OCI-LY7 (cell line): Measurements from ENCODE around the gene GAPDH. TPM values are rescaled to one million over a fixed set of nuclear protein-coding genes. Genes with fewer than 3 reads are reported as not detected.
"Not testable (repeated sequence)": the region's sequence is repeated elsewhere in the genome, so short reads cannot be mapped to it uniquely, and the experiment has no call there.

Experiments
- BruUV-seq: library from RNA; stranded (reverse); fragments of 400-500 nt; replicated peaks from 2 replicates; lab custom pipeline; 2021; lab: Mats Ljungman, UMichigan
- CTCF ChIA-PET: fragments of 300-600 bp; sonication (Branson Sonifier 250); formaldehyde crosslinking; loops from one replicate; lab custom pipeline; 2022; ENCODE audit warnings: antibody characterized with exemption; ENCODE audit not compliant: unreplicated experiment; lab: Charles Lee
- POLR2A ChIA-PET: fragments of 300-600 bp; sonication (Branson Sonifier 250); formaldehyde crosslinking; loops from one replicate; lab custom pipeline; 2022; ENCODE audit warnings: antibody characterized with exemption; lab: Charles Lee
- DNase-seq: peaks from one replicate; pipeline ENCODE4 v3.0.0-alpha.2; 2015; ENCODE audit warnings: low spot score
- H2AFZ ChIP-seq: fragments of 200-600 bp; sonication (generic), shearing (Covaris generic); 2 replicates; pipeline ENCODE4 v1.6.1; 2014; ENCODE audit warnings: mild to moderate bottlenecking, antibody characterized with exemption, low read length, moderate library complexity
- H3K27ac ChIP-seq: fragments of 200-600 bp; sonication (generic); 2 replicates; pipeline ENCODE4 v1.5.1; 2014; ENCODE audit warnings: mixed run types, low read depth, mild to moderate bottlenecking, moderate library complexity, low read length, inconsistent platforms; ENCODE audit not compliant: poor library complexity, severe bottlenecking
- H3K36me3 ChIP-seq: fragments of 200-600 bp; sonication (generic); 2 replicates; pipeline ENCODE4 v1.6.1; 2014; ENCODE audit warnings: mild to moderate bottlenecking, antibody characterized with exemption, low read length, moderate library complexity, mixed read lengths; ENCODE audit not compliant: insufficient read depth
- H3K4me1 ChIP-seq: fragments of 200-600 bp; sonication (generic); 2 replicates; pipeline ENCODE4 v1.5.1; 2014; ENCODE audit warnings: mild to moderate bottlenecking, low read length; ENCODE audit not compliant: insufficient read depth, poor library complexity, severe bottlenecking
- H3K4me2 ChIP-seq: fragments of 200-600 bp; sonication (generic); 2 replicates; pipeline ENCODE4 v1.6.1; 2014; ENCODE audit warnings: mild to moderate bottlenecking, low read length
- H3K4me3 ChIP-seq: fragments of 200-600 bp; sonication (generic); 2 replicates; pipeline ENCODE4 v1.5.1; 2014; ENCODE audit warnings: mild to moderate bottlenecking, low read depth, low read length; ENCODE audit not compliant: poor library complexity, severe bottlenecking
- H3K79me2 ChIP-seq: fragments of 200-600 bp; sonication (generic); 2 replicates; pipeline ENCODE4 v1.6.1; 2016; ENCODE audit warnings: low read depth, mild to moderate bottlenecking, low read length, moderate library complexity, mixed read lengths; ENCODE audit not compliant: insufficient read depth
- H3K9me2 ChIP-seq: fragments of 200-600 bp; sonication (generic); 2 replicates; pipeline ENCODE4 v1.6.1; 2016; ENCODE audit warnings: mild to moderate bottlenecking, low read length, mixed read lengths; ENCODE audit not compliant: insufficient read depth
- H3K9me3 ChIP-seq: fragments of 200-600 bp; sonication (generic); 2 replicates; pipeline ENCODE4 v1.6.1; 2014; ENCODE audit warnings: mild to moderate bottlenecking, mixed run types, low read length, mixed read lengths
- H4K20me1 ChIP-seq: fragments of 200-600 bp; sonication (generic); 2 replicates; pipeline ENCODE4 v1.6.1; 2014; ENCODE audit warnings: mild to moderate bottlenecking, antibody characterized with exemption, low read length, moderate library complexity, mixed read lengths; ENCODE audit not compliant: insufficient read depth
- EZH2phosphoT487 ChIP-seq: fragments of 200-600 bp; sonication (generic); IDR thresholded peaks from 2 replicates; pipeline ENCODE4 v1.6.1; 2018; ENCODE audit warnings: low read depth, borderline replicate concordance, mild to moderate bottlenecking, mixed run types, antibody characterized with exemption, low read length, moderate library complexity, mixed read lengths
- intact Hi-C: fragments of 100-400 bp; cut with micrococcal nuclease; formaldehyde crosslinking; loops from one replicate; pipeline ENCODE4 v1.10.0; 2022; ENCODE audit not compliant: unreplicated experiment
- total RNA-seq, 2 experiments: library from RNA; depleted of rRNA in 1 of 2; stranded (reverse); fragments of >200 nt in 1 of 2; shearing (Covaris generic) in 1 of 2; gene quantifications; 2 replicates each; pipeline ENCODE4 v1.2.3, GENCODE V29; 2014 to 2022
- TF ChIP-seq, protein P1 (sequence below): fragments of 200-600 bp; sonication (generic); conservative IDR thresholded peaks from 2 replicates; pipeline ENCODE4 v1.5.1; 2014; ENCODE audit warnings: mild to moderate bottlenecking, antibody characterized with exemption, low read length, moderate library complexity, mixed read lengths

GAPDH gene
- total RNA-seq, 2 experiments from 2014 or later, result 3,801 to 4,502 TPM

DNA sequence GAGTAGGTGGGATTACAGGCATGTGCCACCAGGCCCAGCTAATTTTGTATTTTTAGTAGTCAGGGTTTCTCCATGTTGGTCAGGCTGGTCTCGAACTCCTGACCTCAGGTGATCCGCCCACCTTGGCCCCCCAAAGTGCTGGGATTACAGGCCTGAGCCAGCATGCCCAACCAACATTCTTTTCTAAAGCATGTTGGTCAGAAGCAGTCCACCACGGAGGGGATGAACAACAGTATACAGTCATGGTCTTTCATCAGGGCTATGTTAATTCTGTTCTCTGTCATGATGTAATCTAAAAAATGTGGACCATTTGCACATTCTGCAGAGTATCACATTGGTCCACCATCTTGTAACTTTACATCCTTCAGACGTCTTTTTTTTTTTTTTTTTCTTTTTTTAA, 44.9 kb upstream of the GAPDH start:
- intact Hi-C loops, result no loop called here
- peaks cover 10% of the 10 kb centered on the region for H3K4me1 ChIP-seq
- H3K79me2 ChIP-seq, result peaks cover 19% of the 10 kb centered on the region
- no peak overlapping the region for H3K4me2 ChIP-seq
- DNase-seq, result no peak
- H3K27ac ChIP-seq, result no peak overlapping the region
- H4K20me1 ChIP-seq, result no peaks in the 10 kb centered on the region
- H3K9me2 ChIP-seq, result no peaks in the 10 kb centered on the region
- no peak overlapping the region for H2AFZ ChIP-seq
- H3K36me3 ChIP-seq, result peaks cover 25% of the 10 kb centered on the region
- no peak overlapping the region for H3K4me3 ChIP-seq
- CTCF ChIA-PET, result no interaction called here
- H3K9me3 ChIP-seq, result no peaks in the 10 kb centered on the region
- POLR2A ChIA-PET, result interaction anchor here (0.7 to 1.8 kb wide), 6 partner anchors 24 to 248 kb away, joined by 3 to 6 read pairs (median 4); no protein-coding TSS in a partner anchor
- no TSS peak for BruUV-seq
- TF ChIP-seq, protein P1, sequence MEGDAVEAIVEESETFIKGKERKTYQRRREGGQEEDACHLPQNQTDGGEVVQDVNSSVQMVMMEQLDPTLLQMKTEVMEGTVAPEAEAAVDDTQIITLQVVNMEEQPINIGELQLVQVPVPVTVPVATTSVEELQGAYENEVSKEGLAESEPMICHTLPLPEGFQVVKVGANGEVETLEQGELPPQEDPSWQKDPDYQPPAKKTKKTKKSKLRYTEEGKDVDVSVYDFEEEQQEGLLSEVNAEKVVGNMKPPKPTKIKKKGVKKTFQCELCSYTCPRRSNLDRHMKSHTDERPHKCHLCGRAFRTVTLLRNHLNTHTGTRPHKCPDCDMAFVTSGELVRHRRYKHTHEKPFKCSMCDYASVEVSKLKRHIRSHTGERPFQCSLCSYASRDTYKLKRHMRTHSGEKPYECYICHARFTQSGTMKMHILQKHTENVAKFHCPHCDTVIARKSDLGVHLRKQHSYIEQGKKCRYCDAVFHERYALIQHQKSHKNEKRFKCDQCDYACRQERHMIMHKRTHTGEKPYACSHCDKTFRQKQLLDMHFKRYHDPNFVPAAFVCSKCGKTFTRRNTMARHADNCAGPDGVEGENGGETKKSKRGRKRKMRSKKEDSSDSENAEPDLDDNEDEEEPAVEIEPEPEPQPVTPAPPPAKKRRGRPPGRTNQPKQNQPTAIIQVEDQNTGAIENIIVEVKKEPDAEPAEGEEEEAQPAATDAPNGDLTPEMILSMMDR, result no peak
- TF ChIP-seq EZH2phosphoT487, result no peak

DNA sequence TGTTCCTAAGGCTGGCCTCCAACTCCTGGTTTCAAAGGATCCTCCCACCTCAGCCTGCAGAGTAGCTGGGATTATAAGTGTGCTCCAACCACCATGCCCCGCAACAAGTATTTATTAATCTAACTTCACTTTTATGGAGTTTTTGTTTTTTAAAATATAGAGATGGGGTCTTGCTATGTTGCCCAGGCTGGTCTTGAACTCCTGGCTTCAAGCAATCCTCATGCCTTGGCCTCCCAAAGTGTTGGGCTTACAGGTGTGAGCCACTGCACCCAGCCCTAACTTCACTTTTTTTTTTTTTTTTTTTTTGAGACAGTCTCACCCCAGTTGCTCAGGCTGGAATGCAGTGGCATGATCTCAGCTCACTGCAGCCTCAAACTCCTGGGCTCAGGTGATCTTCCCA, 43.6 kb upstream of the GAPDH start:
- H3K4me3 ChIP-seq, H3K27ac ChIP-seq, H2AFZ ChIP-seq, DNase-seq, H3K9me3 ChIP-seq, H3K9me2 ChIP-seq, H3K4me2 ChIP-seq, BruUV-seq, H4K20me1 ChIP-seq: not testable (repeated sequence)
- H3K36me3 ChIP-seq, result peaks cover 32% of the 10 kb centered on the region
- H3K4me1 ChIP-seq, result peaks cover 19% of the 10 kb centered on the region
- ChIA-PET CTCF (interaction anchor here (0.6 kb wide), 2 partner anchors 161 to 164 kb away, joined by 3 read pairs; no protein-coding TSS in a partner anchor), POLR2A (interaction anchor here (0.7 to 3.4 kb wide), 5 partner anchors 8 to 123 kb away, joined by 3 to 24 read pairs (median 5); partner anchors contain the start of gene VAMP1)
- peaks cover 31% of the 10 kb centered on the region for H3K79me2 ChIP-seq
- intact Hi-C loops, result loop anchor here (5.0 kb wide), 1 partner anchor 207 kb away; no protein-coding TSS in a partner anchor

DNA sequence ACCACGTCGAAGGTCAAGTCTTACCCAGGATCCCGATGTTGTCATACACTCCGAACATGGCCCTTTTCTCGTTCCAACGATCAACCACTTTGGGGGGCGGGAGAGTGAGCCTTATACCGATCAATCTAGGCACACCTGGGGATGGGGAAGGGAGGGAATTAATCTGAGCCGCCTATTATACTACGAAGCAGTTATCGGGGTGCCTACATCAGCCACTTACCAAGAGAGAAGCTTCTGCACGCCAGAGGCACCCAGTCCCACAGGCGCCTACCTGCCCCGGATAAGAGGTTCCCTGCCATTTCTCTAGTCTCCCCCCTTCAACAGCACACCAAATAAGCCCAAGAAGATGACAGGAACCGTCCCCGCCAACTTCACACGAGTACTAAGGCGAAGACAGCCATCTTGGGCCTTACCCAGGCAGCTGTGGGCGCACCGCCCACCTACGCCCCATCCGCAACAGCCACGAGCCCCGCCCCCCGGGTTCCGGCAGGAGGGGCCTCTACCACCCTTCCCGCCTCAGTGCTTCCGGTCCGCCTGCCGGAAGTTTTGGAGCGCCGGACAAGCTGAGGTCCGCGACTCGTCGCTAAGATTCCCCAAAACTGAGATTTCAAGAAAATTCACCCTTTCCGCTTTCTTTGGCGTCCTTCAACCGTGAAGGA, 41.4 kb upstream of the GAPDH start, which contains the start of gene MRPL51:
Gene MRPL51 (minus strand): TSS at position 425 of the 659 bp plus-strand sequence. CDS start 126 bp downstream, at position 299.
- H3K36me3 ChIP-seq, result peaks cover 55% of the 10 kb centered on the region
- intact Hi-C loops, result loop anchor here (1.0 to 5.0 kb wide), 3 partner anchors 23 to 204 kb away; partner anchors contain the start of gene VAMP1

More for the DNA sequence above, 41.4 kb upstream of the GAPDH start, which contains the start of gene MRPL51:
- POLR2A ChIA-PET, result interaction anchor here (0.6 to 3.4 kb wide), 7 partner anchors 22 to 64 kb away, joined by 3 to 24 read pairs (median 4); partner anchors contain the start of genes TAPBPL and VAMP1
- Histone ChIP-seq H2AFZ (peak within 1 kb of the TSS; percentile 49; the same call in 1 of the 2 replicates), H3K4me2 (peak within 1 kb of the TSS; percentile 98), H3K79me2 (peaks cover 49% of the 10 kb centered on the region), H3K27ac (peak within 1 kb of the TSS; percentile 96), H3K9me3 (no peaks in the 10 kb centered on the region), H4K20me1 (no peaks in the 10 kb centered on the region), H3K9me2 (no peaks in the 10 kb centered on the region), H3K4me1 (peaks cover 37% of the 10 kb centered on the region), H3K4me3 (peak within 1 kb of the TSS; percentile 91)
- CTCF ChIA-PET, result interaction anchor here (0.6 to 0.9 kb wide), 2 partner anchors 22 to 45 kb away, joined by 3 read pairs; partner anchors contain the start of gene VAMP1
- TSS peak; percentile 98 for BruUV-seq
- DNase-seq, result peak; percentile 97
- TF ChIP-seq EZH2phosphoT487, result no peak
- TF ChIP-seq, protein P1, result no peak
